ENCODE measurements around the gene SULT6B1. TPM values are rescaled to one million over a fixed set of nuclear protein-coding genes. Genes with fewer than 3 reads are reported as not detected.
A peak's percentile ranks its signal among the peaks of the same experiment; 100 is the strongest.

Gene SULT6B1
- total RNA-seq, 3 donors from 2014 or later (not counting 1 experiment from before 2014, with no cell fraction given) = not detected

DNA sequence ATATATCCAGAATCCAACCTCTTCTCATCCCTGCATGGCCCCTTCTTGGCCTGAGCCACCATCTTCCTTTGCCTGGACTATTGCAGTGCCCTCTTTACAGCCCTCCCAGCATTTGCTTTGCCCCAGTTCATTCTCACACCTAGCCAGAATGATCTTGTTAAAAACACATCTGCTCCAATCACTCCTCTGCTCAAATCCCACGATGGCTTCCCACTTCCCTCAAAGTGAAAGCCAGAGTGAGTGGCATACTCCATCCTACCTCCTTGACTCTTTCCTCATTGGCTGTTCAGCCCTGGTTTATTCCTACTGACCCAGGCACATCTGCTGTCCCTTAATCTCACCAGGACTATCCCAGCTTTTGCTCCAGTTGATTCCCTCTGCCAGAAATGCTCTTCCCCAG lies 14.7 kb downstream of the SULT6B1 start:
- no peaks in the 10 kb centered on the region for H3K4me1 ChIP-seq (ENCODE audit: control insufficient read depth, insufficient read depth, low read length)
- TF ChIP-seq, protein P1, sequence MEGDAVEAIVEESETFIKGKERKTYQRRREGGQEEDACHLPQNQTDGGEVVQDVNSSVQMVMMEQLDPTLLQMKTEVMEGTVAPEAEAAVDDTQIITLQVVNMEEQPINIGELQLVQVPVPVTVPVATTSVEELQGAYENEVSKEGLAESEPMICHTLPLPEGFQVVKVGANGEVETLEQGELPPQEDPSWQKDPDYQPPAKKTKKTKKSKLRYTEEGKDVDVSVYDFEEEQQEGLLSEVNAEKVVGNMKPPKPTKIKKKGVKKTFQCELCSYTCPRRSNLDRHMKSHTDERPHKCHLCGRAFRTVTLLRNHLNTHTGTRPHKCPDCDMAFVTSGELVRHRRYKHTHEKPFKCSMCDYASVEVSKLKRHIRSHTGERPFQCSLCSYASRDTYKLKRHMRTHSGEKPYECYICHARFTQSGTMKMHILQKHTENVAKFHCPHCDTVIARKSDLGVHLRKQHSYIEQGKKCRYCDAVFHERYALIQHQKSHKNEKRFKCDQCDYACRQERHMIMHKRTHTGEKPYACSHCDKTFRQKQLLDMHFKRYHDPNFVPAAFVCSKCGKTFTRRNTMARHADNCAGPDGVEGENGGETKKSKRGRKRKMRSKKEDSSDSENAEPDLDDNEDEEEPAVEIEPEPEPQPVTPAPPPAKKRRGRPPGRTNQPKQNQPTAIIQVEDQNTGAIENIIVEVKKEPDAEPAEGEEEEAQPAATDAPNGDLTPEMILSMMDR (IDR thresholded peaks at IDR 0.05) = no peak
- Mint-ChIP-seq H3K27ac (no peak overlapping the region), H3K4me1 (no peaks in the 10 kb centered on the region), H3K36me3 (no peaks in the 10 kb centered on the region), H3K4me3 (no peak overlapping the region), H3K27me3 (ENCODE audit: low read depth in 2 of 2) (peaks cover 0 to 10% of the 10 kb centered on the region in 2 donors), H3K9me3 (no peaks in the 10 kb centered on the region)
- no peaks in the 10 kb centered on the region for H3K27me3 ChIP-seq (ENCODE audit: control insufficient read depth, insufficient read depth, low read length)
- DNase-seq (no peak), ATAC-seq (no peak)
- H3K9me3 ChIP-seq (ENCODE audit: control insufficient read depth, insufficient read depth, low read length) = no peaks in the 10 kb centered on the region
- no peak overlapping the region for H3K27ac ChIP-seq (ENCODE audit: low read length)
- H3K4me3 ChIP-seq (ENCODE audit: low read length) = no peak overlapping the region
- no peaks in the 10 kb centered on the region for H3K36me3 ChIP-seq (ENCODE audit: control insufficient read depth, insufficient read depth, low read length)
- intact Hi-C loops (cut with micrococcal nuclease) = no loop called here
- WGBS (ENCODE audit: insufficient coverage) = 82% methylated on average over 1 of the region's 1 CpG

DNA sequence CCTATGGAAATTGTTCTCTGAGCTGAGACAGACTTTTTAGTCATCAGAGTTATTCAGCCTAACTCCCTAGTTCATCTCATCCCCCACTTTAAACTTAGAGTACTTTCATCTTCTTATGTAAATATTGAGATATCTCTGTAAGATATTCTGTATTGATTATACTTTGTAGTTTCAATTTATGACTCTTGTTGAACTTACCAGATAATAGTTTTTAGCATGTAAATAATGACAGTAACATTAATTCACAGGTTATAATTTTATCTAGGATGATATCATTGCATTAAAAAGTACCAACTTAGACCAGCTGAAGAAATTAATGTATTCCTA lies 16.9 kb downstream of the SULT6B1 start:
- no peak overlapping the region for H3K4me3 Mint-ChIP-seq

DNA sequence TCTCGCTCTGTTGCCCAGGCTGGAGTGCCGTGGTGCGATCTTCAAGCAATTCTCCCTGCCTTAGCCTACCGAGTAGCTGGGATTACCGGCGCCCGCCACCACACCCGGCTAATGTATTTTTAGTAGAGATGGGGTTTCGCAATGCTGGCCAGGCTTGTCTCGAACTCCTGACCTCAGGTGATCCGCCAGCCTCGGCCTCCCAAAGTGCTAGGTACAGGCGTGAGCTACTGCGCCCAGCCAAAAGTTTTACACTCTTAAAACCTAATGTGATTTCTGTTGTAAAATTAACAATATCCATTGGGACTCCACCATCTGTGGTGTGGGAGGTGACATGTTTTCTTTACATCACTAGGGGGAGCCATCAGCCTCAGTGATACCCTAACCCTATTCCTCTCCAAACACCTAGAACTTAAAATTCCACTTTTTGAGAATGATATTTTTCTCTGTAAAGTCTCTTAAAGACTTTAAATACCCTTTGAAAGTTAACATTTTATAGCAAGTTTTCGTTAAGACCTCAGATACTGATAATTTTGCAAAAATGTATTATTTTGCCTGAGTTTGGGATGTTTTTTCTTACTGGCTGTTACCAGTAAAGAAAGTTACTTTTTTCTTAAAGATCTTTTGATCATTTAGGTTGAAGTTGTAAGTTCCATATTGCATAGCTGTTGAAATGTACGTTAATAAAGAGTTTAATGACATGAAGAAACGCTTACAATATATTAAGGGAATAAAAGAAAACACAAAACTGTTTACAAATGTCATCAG lies 20.1 kb downstream of the SULT6B1 start:
- peaks cover 9% of the 10 kb centered on the region for H3K36me3 Mint-ChIP-seq
- TF ChIP-seq, protein P1 (IDR thresholded peaks at IDR 0.05) = peak; percentile 79

More for the DNA sequence above, 16.9 kb downstream of the SULT6B1 start:
- no peaks in the 10 kb centered on the region for H3K27me3 ChIP-seq (ENCODE audit: control insufficient read depth, insufficient read depth, low read length)
- no peak overlapping the region for H3K27ac Mint-ChIP-seq
- no peaks in the 10 kb centered on the region for H3K36me3 ChIP-seq (ENCODE audit: control insufficient read depth, insufficient read depth, low read length)
- no peak overlapping the region for H3K4me3 ChIP-seq (ENCODE audit: low read length)
- H3K4me1 ChIP-seq (ENCODE audit: control insufficient read depth, insufficient read depth, low read length) = no peaks in the 10 kb centered on the region
- intact Hi-C loops (cut with micrococcal nuclease) = no loop called here
- no peak for ATAC-seq
- H3K27ac ChIP-seq (ENCODE audit: low read length) = no peak overlapping the region
- no peak for DNase-seq
- H3K9me3 ChIP-seq (ENCODE audit: control insufficient read depth, insufficient read depth, low read length) = no peaks in the 10 kb centered on the region
- H3K27me3 Mint-ChIP-seq (ENCODE audit: low read depth in 2 of 2) = peaks cover 0 to 2% of the 10 kb centered on the region in 2 donors
- H3K4me1 Mint-ChIP-seq = no peaks in the 10 kb centered on the region
- TF ChIP-seq, protein P1 (IDR thresholded peaks at IDR 0.05) = no peak
- H3K36me3 Mint-ChIP-seq = no peaks in the 10 kb centered on the region
- no peaks in the 10 kb centered on the region for H3K9me3 Mint-ChIP-seq

More for the DNA sequence above, 20.1 kb downstream of the SULT6B1 start:
- Mint-ChIP-seq H3K4me1 (no peaks in the 10 kb centered on the region), H3K27me3 (ENCODE audit: low read depth in 2 of 2) (no peaks in the 10 kb centered on the region), H3K4me3 (no peak overlapping the region), H3K9me3 (peaks cover 4 to 5% of the 10 kb centered on the region in 2 donors), H3K27ac (no peak overlapping the region)
- ATAC-seq (peak; percentile 56 to 85 (median 84)), DNase-seq (peak in 1 of 2 donors; percentile 68)
- 65% methylated on average over 12 of the region's 17 CpGs for WGBS (ENCODE audit: insufficient coverage)
- intact Hi-C loops (cut with micrococcal nuclease) = no loop called here
- Histone ChIP-seq H3K9me3 (ENCODE audit: control insufficient read depth, insufficient read depth, low read length) (no peaks in the 10 kb centered on the region), H3K27ac (ENCODE audit: low read length) (no peak overlapping the region), H3K4me3 (ENCODE audit: low read length) (no peak overlapping the region), H3K36me3 (ENCODE audit: control insufficient read depth, insufficient read depth, low read length) (no peaks in the 10 kb centered on the region), H3K4me1 (ENCODE audit: control insufficient read depth, insufficient read depth, low read length) (no peaks in the 10 kb centered on the region), H3K27me3 (ENCODE audit: control insufficient read depth, insufficient read depth, low read length) (no peaks in the 10 kb centered on the region)

All from natural killer cell (primary cell).